Esophagus (tissue), 2 donors: ENCODE data around the gene KHNYN. TPM values are rescaled to one million over a fixed set of nuclear protein-coding genes. Genes with fewer than 3 reads are reported as not detected.

Source experiments
- H3K27ac ChIP-seq, 2 donors: one replicate each; pipeline ENCODE4 v1.5.1; 2013; ENCODE audit warnings: low read depth in 2 of 2, mild to moderate bottlenecking in 2 of 2, inconsistent platforms in 1 of 2, low read length in 1 of 2, moderate library complexity in 1 of 2
- H3K27me3 ChIP-seq, 2 donors: one replicate each; pipeline ENCODE4 v1.6.1; 2013; ENCODE audit warnings: low read length in 2 of 2, control low read depth in 1 of 2, mild to moderate bottlenecking in 1 of 2; ENCODE audit not compliant: insufficient read depth in 2 of 2, control insufficient read depth in 1 of 2
- H3K36me3 ChIP-seq, 2 donors: one replicate each; pipeline ENCODE4 v1.6.1; 2013; ENCODE audit warnings: low read length in 1 of 2; ENCODE audit not compliant: control insufficient read depth in 2 of 2, insufficient read depth in 2 of 2
- H3K4me1 ChIP-seq, 2 donors: one replicate each; pipeline ENCODE4 v1.6.1; 2013; ENCODE audit warnings: low read length in 1 of 2; ENCODE audit not compliant: control insufficient read depth in 2 of 2, insufficient read depth in 2 of 2
- H3K4me3 ChIP-seq, 2 donors: one replicate each; pipeline ENCODE4 v1.5.1; 2013; ENCODE audit warnings: low read length in 2 of 2, mild to moderate bottlenecking in 2 of 2, low read depth in 1 of 2, moderate library complexity in 1 of 2
- H3K9me3 ChIP-seq, 2 donors: one replicate each; pipeline ENCODE4 v1.6.1; 2013; ENCODE audit warnings: mild to moderate bottlenecking in 2 of 2, low read depth in 1 of 2, low read length in 1 of 2, moderate library complexity in 1 of 2; ENCODE audit not compliant: control insufficient read depth in 2 of 2, insufficient read depth in 1 of 2
- WGBS, 2 donors: extraction: QIAGEN DNeasy Blood & Tissue Kit; methylation state at CpG; one replicate each; pipeline ENCODE4 v1.1.7; 2013; 5-methylcytosine and 5-hydroxymethylcytosine counted together
- polyA plus RNA-seq, 2 donors: library from polyadenylated mRNA; stranded (reverse); fragments of 200-250 nt; gene quantifications; one replicate each; pipeline ENCODE4 v1.2.3, GENCODE V29; 2013
- donor health status: healthy with polysubstance abuse.
- donor health status: Bipolar disorder and iron deficiency.

KHNYN gene
- polyA plus RNA-seq, 2 donors = 20.8 to 24.4 TPM

DNA sequence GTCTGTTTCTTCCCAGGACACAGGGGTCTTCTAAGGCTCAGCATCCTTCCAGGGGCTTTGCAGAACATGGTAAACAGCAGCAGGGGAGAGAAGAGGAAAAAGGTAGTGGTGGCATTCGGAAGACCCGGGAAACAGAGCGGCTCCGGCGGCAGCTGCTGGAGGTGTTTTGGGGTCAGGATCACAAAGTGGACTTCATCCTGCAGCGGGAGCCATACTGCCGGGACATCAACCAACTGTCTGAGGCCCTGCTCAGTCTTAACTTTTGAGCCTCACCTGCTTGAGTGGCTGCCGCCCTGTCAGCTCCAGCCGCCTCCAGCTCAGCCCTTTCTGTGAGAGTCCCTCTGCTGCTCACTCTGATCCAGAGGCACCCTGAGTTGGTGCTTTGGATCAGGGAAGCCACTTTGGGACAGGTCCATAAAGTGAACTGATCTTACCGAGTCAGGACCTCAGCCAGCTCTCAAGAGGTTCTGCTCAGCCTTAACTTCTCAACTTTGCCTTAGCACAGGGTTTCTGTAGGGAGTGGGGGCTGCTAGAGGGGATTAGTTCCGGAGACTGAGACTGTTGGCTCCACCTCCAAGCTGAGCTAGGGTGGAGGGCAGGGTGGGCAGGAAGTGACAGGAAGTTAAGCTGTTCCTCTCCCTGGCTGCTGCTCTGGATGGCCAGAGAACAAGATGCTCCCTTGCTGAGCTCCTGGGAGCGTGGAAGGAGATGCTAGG, 7.4 kb downstream of the KHNYN start:
- H3K4me1 ChIP-seq = peaks cover 0 to 6% of the 10 kb centered on the region in 2 donors
- 67 to 73% methylated on average over 12 of the region's 12 CpGs for WGBS, 2 donors
- peaks cover 10 to 43% of the 10 kb centered on the region in 2 donors for H3K36me3 ChIP-seq
- H3K27me3 ChIP-seq = no peaks in the 10 kb centered on the region
- no peak overlapping the region for H3K4me3 ChIP-seq
- H3K9me3 ChIP-seq = no peaks in the 10 kb centered on the region
- peak overlapping the region; percentile 27 to 44 for H3K27ac ChIP-seq

GRCh38 chr14:24437736-24438067, 7.9 kb downstream of the KHNYN start:
- 63 to 71% methylated on average over 2 of the region's 2 CpGs for WGBS, 2 donors

DNA sequence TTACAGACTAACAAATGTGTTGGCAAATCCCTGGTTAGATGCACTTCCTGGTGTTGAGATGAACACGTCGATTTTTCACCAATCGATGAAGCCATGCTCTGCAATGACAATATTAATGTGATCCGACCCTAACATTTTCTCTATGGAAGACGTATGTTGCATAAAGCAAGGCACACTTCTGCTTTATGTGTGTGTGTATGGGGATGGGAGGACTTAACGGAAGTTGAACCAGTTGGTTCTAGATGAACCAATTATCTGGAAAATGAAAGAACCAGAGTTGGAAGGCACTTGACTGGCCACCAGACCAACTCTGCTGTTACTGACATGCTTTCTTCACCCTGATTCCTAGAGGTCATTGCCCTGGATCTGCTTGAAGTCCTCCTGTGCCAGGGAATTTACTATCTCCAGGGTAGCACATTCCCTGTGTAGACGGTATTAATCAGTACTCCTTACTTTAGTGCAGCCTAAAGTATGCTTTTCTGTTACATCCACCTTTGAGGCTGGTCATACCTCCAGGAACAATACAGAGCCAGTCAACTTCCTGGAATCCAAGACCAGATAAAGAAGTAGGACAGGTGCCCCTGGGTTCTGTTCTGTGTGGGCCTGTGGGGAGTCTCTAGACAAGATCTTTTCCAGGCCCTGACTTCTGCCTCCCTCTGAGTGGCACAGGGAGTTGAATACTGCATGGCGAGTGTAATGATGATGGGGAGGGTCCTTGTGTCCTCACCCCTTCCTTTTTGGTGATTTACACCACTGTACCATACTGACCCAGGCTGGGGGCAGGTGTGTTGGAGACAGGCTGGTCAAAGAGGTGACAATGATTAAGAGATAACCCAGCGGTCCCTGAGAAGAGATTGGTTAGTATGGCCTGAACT, 8.7 kb downstream of the KHNYN start:
- Histone ChIP-seq H3K4me1 (peaks cover 0 to 2% of the 10 kb centered on the region in 2 donors), H3K27me3 (no peaks in the 10 kb centered on the region), H3K4me3 (no peak overlapping the region), H3K27ac (no peak overlapping the region), H3K36me3 (peaks cover 6 to 33% of the 10 kb centered on the region in 2 donors), H3K9me3 (no peaks in the 10 kb centered on the region)
- whole genome bisulfite sequencing, 2 donors = 62 to 67% methylated on average over 9 of the region's 9 CpGs

More at GRCh38 chr14:24437736-24438067, 7.9 kb downstream of the KHNYN start:
- H3K9me3 ChIP-seq = no peaks in the 10 kb centered on the region
- peak overlapping the region; percentile 27 to 44 for H3K27ac ChIP-seq
- no peak overlapping the region for H3K4me3 ChIP-seq
- peaks cover 9 to 38% of the 10 kb centered on the region in 2 donors for H3K36me3 ChIP-seq
- H3K4me1 ChIP-seq = peaks cover 0 to 2% of the 10 kb centered on the region in 2 donors
- H3K27me3 ChIP-seq = no peaks in the 10 kb centered on the region

DNA sequence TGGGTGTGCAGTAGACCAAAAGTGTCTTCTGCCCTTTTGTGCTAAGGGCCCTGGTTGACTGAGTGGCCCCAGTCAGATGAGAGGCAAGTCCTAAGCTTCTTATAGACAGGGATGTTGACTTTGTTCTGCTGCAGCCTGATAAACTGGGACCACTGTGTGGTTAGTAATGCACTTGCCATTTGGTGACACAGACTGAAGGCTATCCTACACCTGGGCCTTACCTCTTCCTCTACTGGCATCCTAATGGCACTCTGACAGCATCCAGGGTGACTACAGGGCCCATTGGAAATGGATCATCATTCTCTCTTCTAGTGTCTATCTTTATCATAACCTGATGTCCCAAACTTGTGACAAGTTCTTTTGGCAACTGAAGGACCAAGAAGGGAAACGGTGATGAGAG, 9.5 kb downstream of the KHNYN start:
- H3K27me3 ChIP-seq = no peaks in the 10 kb centered on the region
- H3K4me1 ChIP-seq = peaks cover 0 to 2% of the 10 kb centered on the region in 2 donors
- WGBS, 2 donors = 42 to 59% methylated on average over 1 of the region's 1 CpG
- no peak overlapping the region for H3K4me3 ChIP-seq
- H3K27ac ChIP-seq = no peak overlapping the region
- no peaks in the 10 kb centered on the region for H3K9me3 ChIP-seq
- H3K36me3 ChIP-seq = peaks cover 6 to 31% of the 10 kb centered on the region in 2 donors

GRCh38 chr14:24439830-24440605, 10.3 kb downstream of the KHNYN start:
- H3K4me3 ChIP-seq = no peak overlapping the region

DNA sequence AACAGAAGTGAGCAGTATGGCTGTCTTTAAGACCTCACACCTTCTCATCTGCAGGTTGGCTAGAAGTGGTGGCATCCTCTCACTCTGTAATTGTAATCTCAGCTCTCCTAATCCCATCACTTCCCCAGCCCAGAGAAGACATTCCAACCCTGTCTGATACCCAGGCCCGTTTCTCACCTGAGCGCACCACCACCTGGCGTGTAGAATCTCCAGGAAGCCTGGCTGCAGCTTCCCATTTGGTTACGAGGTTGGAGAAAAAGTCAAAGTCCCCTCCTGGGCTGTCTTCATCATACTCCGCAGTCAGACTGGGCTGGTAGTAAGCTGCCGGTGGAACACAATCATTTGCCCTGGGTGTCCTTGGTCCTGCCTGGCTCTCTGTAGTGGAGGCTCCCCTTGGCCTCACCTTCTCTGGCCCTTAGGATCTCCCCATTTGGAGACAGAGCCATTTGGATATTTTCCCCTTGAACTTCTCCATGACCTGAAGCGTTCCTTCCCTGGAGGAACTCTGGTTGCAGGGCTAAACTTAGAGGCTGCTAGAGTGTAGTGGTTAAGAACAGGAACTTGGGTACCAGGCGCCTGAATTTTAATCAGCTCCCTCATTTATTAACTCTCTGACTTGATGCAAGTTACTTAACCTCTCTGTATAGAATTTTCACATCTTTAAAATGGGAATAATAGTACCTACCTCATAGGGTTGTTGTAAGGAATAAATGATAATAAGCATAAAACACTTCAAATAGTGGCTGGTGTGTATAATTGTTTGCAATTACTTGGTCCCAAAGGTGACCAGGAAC, 11.0 kb downstream of the KHNYN start:
- no peak overlapping the region for H3K4me3 ChIP-seq
- H3K4me1 ChIP-seq = peaks cover 0 to 2% of the 10 kb centered on the region in 2 donors
- H3K27me3 ChIP-seq = no peaks in the 10 kb centered on the region
- H3K9me3 ChIP-seq = no peaks in the 10 kb centered on the region
- 82 to 84% methylated on average over 8 of the region's 8 CpGs for WGBS, 2 donors
- H3K36me3 ChIP-seq = peaks cover 6 to 29% of the 10 kb centered on the region in 2 donors
- peak overlapping the region in 1 of 2 donors; percentile 29 for H3K27ac ChIP-seq

More at GRCh38 chr14:24439830-24440605, 10.3 kb downstream of the KHNYN start:
- no peaks in the 10 kb centered on the region for H3K27me3 ChIP-seq
- no peak overlapping the region for H3K27ac ChIP-seq
- no peaks in the 10 kb centered on the region for H3K9me3 ChIP-seq
- H3K4me1 ChIP-seq = peaks cover 0 to 2% of the 10 kb centered on the region in 2 donors
- peaks cover 6 to 29% of the 10 kb centered on the region in 2 donors for H3K36me3 ChIP-seq
- WGBS, 2 donors = 66 to 74% methylated on average over 15 of the region's 15 CpGs

- peaks cover 0 to 2% of the 10 kb centered on the region in 2 donors for H3K4me1 ChIP-seq
- H3K27me3 ChIP-seq = no peaks in the 10 kb centered on the region
- H3K27ac ChIP-seq = peak overlapping the region; percentile 100
- H3K4me3 ChIP-seq = peak overlapping the region in 1 of 2 donors; percentile 69
- peaks cover 6 to 29% of the 10 kb centered on the region in 2 donors for H3K36me3 ChIP-seq
- whole genome bisulfite sequencing, 2 donors = 45 to 60% methylated on average over 5 of the region's 5 CpGs
- no peaks in the 10 kb centered on the region for H3K9me3 ChIP-seq
Measured at GRCh38 chr14:24441485-24441884, 11.7 kb downstream of the KHNYN start.

- WGBS, 2 donors = 1 to 2% methylated on average over 11 to 12 of the region's 12 CpGs
- peaks cover 6 to 28% of the 10 kb centered on the region in 2 donors for H3K36me3 ChIP-seq
- peak overlapping the region; percentile 100 for H3K27ac ChIP-seq
- H3K27me3 ChIP-seq = no peaks in the 10 kb centered on the region
- no peaks in the 10 kb centered on the region for H3K9me3 ChIP-seq
- H3K4me3 ChIP-seq = peak overlapping the region; percentile 69 to 72
- H3K4me1 ChIP-seq = peaks cover 0 to 2% of the 10 kb centered on the region in 2 donors
Measured at GRCh38 chr14:24441904-24442239, 12.1 kb downstream of the KHNYN start.
